ENCODE data around the gene EIF4B. TPM values are rescaled to one million over a fixed set of nuclear protein-coding genes. Genes with fewer than 3 reads are reported as not detected.
A peak's percentile ranks its signal among the peaks of the same experiment; 100 is the strongest.

Gene EIF4B
- total RNA-seq, 1 donor from 2014 or later = 181 TPM

GRCh38 chr12:53048033-53048779 is 42.0 kb downstream of the EIF4B start:
- H3K27me3 ChIP-seq = no peaks in the 10 kb centered on the region
- H3K27ac ChIP-seq = peak overlapping the region; percentile 98 to 99
- intact Hi-C loops (cut with DNase I) = loop anchor here (5.0 kb wide), 1 partner anchor 454 kb away; the partner anchor contains the start of gene TARBP2
- H3K4me1 ChIP-seq = peaks cover 13 to 52% of the 10 kb centered on the region in 2 donors
- peak overlapping the region; percentile 75 to 84 for H3K4me3 ChIP-seq
- peak; percentile 3 to 33 (median 31) for TF ChIP-seq CTCF (IDR thresholded peaks at IDR 0.05)
- H3K9me3 ChIP-seq = no peaks in the 10 kb centered on the region
- DNase-seq (ENCODE audit: low spot score in 2 of 2) = peak in 1 of 2 donors; percentile 88
- peaks cover 0 to 8% of the 10 kb centered on the region in 2 donors for H3K36me3 ChIP-seq

GRCh38 chr12:53048780-53049401 is 42.6 kb downstream of the EIF4B start:
- DNase-seq (ENCODE audit: low spot score in 2 of 2) = peak in 1 of 2 donors; percentile 85
- peaks cover 12 to 53% of the 10 kb centered on the region in 2 donors for H3K4me1 ChIP-seq
- no peaks in the 10 kb centered on the region for H3K9me3 ChIP-seq
- TF ChIP-seq CTCF (IDR thresholded peaks at IDR 0.05) = peak in 1 of 3 experiments; percentile 1
- peak overlapping the region; percentile 75 to 84 for H3K4me3 ChIP-seq
- intact Hi-C loops (cut with DNase I) = loop anchor here (5.0 kb wide), 1 partner anchor 453 kb away; the partner anchor contains the start of gene TARBP2
- no peaks in the 10 kb centered on the region for H3K27me3 ChIP-seq
- H3K36me3 ChIP-seq = peaks cover 0 to 14% of the 10 kb centered on the region in 2 donors
- peak overlapping the region; percentile 98 to 99 for H3K27ac ChIP-seq

- DNase-seq (ENCODE audit: low spot score in 2 of 2) = peak in 1 of 2 donors; percentile 91
- intact Hi-C loops (cut with DNase I) = loop anchor here (5.0 kb wide), 1 partner anchor 453 kb away; the partner anchor contains the start of gene TARBP2
- peaks cover 4 to 47% of the 10 kb centered on the region in 2 donors for H3K4me1 ChIP-seq
Observed at GRCh38 chr12:53049571-53050318, 43.5 kb downstream of the EIF4B start, which contains the start of gene TNS2. Gene TNS2, plus strand, starts transcription at chr12:53050065. Its CDS starts 121 bp downstream, at chr12:53050186.

GRCh38 chr12:53050426-53051057 is 44.3 kb downstream of the EIF4B start:
- peak in 1 of 2 donors; percentile 63 for DNase-seq (ENCODE audit: low spot score in 2 of 2)
- no peaks in the 10 kb centered on the region for H3K9me3 ChIP-seq
- H3K27me3 ChIP-seq = no peaks in the 10 kb centered on the region
- TF ChIP-seq CTCF (IDR thresholded peaks at IDR 0.05) = no peak
- peak overlapping the region; percentile 98 to 99 for H3K27ac ChIP-seq
- peak overlapping the region; percentile 75 to 84 for H3K4me3 ChIP-seq
- peaks cover 3 to 20% of the 10 kb centered on the region in 2 donors for H3K36me3 ChIP-seq
- H3K4me1 ChIP-seq = peaks cover 3 to 45% of the 10 kb centered on the region in 2 donors
- intact Hi-C loops (cut with DNase I) = no loop called here

More at GRCh38 chr12:53049571-53050318, 43.5 kb downstream of the EIF4B start, which contains the start of gene TNS2:
- H3K36me3 ChIP-seq = peaks cover 0 to 15% of the 10 kb centered on the region in 2 donors
- no peak for TF ChIP-seq CTCF (IDR thresholded peaks at IDR 0.05)
- no peaks in the 10 kb centered on the region for H3K9me3 ChIP-seq
- H3K4me3 ChIP-seq = peak within 1 kb of the TSS; percentile 75 to 84
- H3K27ac ChIP-seq = peak within 1 kb of the TSS; percentile 98 to 99
- no peaks in the 10 kb centered on the region for H3K27me3 ChIP-seq

Measured in ascending aorta (tissue), 2 donors.